NCI-H1694 (cell line): ENCODE measurements around the gene KCNJ13.

Experiments
- DNase-seq: peaks from one replicate; lab custom pipeline; 2025; lab: John Stamatoyannopoulos, UW

The KCNJ13 gene

DNA sequence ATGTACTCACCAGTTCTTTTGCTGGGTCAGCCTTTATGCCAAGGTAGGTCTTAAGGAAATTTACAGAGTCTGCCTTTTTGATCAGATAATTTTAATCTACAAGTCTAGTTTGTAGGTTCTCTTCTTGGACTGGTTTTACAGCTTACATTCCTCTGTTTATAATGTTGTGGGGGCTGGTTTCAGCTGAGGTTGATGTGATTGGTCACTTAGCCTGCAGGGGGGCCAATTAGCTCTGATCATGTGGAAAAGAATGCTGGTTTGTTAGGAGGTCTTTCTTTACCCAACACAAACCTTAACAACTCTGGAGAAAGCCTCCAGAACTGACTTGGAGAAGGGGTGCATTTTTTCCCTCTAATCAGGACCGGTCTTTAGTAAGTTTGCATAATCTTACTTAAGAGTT is at the start of gene KCNJ13:
Gene KCNJ13, minus strand, starts transcription at position 131 of the 400 bp plus-strand sequence. CDS start 5,203 bp downstream, outside the sequence.
- no peak for DNase-seq

DNA sequence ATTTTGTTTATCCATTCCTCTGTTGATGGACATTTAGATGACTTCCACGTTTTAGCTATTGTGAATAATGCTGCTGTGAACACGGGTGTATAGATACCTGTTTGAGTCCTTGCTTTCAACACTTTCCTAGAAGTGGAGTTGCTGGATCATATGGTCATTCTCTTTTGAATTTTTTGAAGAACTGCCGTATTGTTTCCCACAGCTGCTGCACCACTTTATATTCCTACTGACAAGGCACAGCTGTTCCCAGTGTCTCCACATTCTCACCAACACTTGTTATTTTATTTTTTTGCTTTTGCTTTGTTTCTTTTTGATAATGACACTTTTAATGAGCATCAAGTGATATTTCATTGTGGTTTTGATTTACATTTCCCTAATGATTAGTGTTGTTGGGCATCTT is 41.4 kb upstream of the KCNJ13 start:
- DNase-seq: no peak

DNA sequence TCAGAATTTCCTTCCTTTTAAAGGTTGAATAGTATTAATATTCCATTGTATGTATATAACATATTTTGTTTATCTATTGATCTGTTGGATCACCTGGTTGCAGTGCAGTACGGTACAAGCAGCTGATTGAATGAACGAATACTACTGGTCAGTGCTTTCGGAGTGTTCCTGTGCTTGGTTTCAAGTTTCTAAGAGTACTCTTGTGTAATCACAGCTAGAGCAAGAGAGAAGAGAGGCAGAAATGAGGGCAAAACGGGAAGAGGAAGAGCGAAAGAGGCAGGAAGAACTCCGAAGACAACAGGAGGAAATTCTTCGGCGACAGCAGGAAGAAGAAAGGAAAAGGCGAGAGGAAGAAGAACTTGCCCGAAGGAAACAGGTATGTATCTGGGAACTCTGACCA is 40.3 kb upstream of the KCNJ13 start:
- DNase-seq: no peak

DNA sequence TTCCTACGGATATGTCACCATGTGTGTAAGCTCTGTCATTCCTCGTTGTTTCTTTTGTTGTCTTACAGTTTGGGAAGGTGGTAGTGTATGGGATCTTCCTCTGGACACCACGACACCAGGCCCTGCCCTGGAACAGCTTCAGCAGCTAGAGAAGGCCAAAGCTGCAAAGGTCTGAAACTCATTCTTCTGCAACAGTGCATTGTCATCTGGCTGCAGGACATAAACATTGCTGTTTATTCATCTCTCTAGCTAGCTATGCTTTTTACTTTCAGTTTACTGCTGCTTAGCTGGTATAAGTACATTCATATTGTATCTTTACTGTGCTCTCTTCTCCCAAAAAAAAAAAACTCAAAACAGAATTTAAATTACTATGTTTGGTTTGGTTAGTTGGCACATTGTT is 39.2 kb upstream of the KCNJ13 start:
- no peak for DNase-seq

DNA sequence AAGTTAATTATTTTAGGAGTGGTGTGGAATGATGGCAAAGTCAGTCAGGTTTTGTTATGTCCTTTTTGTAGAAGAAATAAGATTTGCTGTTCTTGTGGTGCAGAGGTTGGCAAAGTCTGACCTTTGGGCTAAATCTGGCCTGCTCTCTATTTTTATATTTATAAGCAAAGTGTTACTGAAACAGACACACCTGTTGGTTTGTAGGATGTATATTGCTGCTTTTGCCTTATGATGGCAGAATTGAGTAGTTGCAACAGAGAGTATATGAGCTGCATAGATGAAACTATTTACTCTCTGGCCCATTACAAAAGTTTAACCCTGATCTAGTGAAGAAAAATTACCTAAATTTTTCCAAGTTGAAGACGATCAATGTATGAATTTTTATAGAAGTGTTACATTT is 34.1 kb upstream of the KCNJ13 start:
- no peak for DNase-seq

DNA sequence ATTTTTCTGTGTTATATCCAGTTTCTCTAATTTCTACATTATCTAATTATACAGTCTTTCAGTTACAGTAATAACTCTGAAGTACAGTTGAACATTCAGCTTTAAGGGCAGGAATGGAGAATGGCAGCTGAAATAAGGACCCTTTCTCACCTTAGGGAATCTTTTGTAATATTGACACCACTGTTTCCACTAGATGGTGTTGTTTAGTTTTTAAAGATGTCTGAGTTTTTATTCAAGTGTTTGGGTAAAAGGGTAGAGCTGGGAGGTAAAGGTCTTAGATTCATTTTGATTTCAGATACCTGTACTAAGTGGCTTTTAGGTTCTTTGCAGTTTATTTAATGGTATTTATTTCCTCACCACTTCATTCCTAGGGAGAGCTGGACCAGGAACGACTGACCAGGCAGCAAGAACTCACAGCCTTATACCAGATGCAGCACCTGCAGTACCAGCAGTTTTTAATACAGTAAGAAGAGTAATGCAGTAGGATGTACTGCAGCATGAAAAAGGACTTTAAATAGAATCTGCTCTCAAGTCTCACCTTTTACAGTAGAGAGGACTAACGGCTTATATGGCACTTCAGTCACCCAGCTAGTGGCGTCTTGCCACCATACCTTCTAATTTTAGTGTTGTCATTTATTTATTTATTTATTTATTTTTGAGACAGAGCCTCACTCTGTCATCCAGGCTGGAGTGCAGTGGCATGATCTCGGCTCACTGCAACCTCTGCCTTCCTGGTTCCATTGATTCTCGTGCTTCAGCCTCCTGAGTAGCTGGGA is 33.2 kb upstream of the KCNJ13 start:
- no peak for DNase-seq

DNA sequence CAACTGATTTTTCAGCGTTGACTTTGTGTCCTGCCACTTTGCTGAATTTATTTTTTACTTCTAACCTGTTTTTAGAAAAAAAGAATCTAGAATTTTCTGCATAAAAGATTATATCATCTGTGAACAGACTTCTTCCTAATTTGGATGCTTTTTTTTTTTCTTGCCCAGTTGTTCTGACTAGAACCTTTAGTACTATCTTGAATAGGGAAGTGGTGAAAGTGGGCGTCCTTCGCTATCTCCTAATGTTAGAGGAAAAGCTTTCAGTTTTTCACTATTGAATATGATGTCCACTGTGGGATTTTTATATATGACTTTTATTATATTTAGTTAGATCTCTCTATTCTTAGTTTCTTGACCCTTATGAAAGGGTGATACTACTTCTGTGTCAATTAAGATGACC is 25.7 kb upstream of the KCNJ13 start:
- DNase-seq: no peak

DNA sequence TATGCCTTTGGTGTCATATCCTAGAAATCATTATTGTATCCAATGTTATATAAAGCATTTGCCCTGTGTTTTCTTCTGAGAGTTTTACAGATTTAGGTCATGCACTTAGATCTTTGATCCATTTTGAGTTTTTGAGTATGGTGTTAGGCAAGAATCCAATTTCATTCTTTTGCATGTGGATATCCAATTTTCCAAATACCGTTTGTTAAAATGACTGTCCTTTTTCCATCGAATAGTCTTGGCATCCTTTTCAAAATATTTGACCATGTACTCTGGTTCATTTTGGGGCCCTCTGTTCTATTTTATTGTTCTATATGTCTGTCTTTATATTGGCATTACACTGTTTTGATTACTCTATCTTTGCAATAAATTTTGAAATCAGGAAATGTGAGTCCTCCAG is 23.8 kb upstream of the KCNJ13 start:
- DNase-seq: no peak

DNA sequence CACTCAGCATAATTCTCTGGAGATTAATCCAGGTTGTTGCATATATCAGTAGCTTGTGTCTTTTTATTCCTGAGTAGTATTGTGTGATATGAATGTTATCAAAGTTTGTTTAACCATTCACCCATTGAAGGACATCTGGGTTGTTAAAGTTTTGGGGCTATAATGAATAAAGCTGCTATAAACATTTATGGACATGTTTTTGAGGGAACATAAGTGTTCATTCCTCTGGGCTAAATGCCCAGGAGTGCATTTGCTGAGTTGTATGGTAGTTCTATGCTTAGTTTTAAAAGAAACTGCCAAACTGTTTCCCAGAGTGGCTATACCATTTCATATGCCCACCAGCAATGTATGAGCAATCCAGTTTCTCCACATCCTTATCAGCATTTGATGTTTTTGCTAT is 21.8 kb upstream of the KCNJ13 start:
- no peak for DNase-seq

DNA sequence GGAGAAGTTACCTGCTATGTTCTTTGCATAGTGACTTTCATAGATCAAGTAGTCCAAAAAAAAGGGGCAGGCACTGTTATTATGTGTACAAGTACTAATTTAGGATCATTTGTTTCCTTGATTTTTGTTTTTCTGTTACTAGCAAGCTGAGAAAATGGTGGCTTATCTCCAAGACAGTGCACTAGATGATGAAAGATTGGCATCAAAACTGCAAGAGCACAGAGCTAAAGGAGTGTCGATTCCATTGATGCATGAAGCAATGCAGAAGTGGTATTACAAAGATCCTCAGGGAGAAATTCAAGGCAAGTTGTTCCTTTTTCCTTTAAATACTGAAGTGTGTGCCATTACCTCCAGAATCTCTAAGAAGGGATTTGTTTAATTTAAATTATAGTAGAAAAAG is 19.6 kb upstream of the KCNJ13 start:
- no peak for DNase-seq

DNA sequence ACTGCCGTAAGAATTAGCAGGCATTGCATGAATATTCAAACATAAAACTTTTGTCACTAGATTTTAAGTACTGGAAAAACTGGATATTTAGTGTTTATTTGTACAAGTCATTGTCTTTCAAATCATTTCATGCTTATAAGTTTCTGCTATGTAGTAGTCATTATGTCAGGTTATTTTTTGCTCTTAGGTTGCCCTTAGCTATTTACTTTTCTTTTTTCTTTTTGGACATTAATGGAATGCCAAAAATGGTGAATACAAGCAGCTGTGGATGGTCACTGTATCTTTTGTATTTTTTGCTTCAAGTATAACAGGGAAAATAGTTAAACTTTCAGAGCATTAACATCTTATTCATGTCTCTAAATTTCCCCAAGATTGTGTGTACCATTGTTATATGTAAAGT is 18.6 kb upstream of the KCNJ13 start:
- DNase-seq: no peak

DNA sequence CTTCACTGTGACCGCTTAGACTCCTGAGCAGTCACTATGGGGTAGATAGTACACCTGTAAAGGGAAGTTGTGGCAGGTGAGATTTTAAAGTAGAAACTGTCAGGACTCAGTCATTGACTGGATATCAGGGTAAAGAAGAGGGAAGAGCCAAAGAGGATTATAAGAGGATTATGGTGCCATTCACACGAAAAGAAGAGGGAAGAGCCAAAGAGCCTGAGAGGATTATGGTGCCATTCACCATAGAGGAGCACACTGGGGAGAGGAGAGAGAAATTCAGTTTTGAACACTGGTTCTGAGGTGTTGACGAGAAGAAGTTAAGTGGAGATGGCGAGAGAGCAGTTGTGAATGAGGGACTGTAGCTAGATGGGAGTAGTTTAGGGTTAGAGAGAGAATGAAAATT is 16.9 kb upstream of the KCNJ13 start:
- DNase-seq: no peak

DNA sequence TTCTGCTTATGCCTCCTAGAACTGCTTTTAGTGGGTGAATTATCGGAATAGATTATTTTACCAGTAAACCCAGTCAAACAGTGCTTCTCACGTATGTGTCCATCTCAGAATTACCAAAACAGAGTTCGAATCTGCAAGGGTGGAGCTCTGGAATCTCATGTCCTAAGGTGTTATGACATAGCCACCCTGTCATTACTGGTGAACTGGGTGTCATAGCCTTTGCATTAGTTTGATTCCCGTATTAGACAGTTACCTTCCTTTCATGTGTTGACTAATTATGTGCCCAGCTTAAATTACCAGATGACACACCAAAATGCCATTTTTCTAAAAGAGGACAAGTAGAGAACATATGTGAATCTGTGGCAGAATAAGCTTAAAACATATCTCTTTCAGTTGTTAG is 15.2 kb upstream of the KCNJ13 start:
- DNase-seq: no peak

DNA sequence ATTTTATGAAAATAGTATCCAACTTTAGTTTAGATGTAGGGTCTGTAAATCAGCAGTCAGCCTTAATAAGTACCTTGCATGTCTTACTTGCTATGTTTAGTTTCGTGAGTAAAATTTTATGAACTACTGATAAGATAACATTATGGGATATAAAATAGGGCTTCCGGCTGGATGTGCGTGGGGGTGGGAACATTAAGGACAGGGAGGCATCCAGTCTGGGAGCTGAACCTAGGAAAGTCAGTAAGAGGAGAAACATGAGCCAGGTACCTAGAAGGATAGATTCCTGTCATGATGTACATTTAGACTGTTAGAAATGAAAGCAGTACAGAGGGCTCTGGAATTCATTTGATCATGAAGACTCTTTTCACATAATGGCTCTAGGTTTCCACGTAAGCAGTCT is 12.7 kb upstream of the KCNJ13 start:
- DNase-seq: no peak

DNA sequence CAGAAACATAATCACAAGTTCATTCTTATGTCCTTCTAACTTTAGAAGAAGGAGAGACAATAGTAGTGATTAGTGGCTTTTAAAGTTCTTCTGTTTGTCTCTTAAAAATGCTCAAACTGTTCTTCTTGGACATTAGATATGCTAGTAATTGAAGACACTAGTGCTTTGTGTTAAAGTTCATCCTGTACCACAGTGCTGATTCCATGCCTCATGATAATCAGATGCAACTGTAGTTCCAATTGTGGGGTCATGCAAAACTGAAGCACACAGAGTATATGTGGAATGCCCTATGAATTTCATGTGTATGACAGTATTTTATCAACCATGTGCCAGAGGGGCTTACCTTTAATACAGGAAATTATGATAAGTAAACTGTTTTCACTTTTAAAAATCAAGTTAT is 11.4 kb upstream of the KCNJ13 start:
- no peak for DNase-seq

DNA sequence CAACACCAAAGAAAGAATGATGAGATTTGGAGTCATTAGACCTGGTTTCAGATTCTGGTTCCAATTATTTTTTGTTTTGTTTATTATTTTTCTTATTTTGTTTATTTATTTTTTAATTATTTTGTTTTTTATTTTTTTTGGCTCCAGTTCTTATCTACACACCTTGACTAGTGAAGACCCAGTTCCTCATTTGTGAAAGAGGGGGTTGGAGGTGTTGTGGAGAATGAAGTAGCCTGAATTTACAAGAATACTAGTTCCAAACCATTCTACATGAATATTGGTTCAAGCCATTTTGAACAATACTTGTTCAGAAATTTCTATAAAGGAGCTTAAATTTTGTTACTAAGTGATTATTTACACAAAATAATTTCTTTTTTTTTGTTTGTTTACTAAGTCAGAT is 6.9 kb upstream of the KCNJ13 start:
- no peak for DNase-seq

DNA sequence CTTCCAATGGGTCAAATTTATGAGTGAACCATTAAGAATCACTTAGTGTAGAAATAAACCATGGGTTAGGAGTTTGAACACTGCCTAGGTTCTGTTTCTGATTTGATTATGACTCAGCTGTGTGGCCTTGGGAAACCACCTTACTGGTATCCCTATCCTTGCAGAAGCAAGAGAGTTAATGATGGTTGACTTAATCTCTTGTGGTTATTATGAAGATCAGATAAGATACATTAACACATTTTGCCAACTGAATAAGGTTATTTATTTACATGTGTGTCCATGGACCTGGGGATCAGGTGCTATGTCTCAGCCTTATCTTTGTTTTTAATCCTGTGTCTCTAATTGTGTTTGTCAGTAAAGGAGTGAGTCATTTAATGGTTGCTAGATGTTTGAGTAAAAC is 5.4 kb upstream of the KCNJ13 start:
- DNase-seq: no peak

DNA sequence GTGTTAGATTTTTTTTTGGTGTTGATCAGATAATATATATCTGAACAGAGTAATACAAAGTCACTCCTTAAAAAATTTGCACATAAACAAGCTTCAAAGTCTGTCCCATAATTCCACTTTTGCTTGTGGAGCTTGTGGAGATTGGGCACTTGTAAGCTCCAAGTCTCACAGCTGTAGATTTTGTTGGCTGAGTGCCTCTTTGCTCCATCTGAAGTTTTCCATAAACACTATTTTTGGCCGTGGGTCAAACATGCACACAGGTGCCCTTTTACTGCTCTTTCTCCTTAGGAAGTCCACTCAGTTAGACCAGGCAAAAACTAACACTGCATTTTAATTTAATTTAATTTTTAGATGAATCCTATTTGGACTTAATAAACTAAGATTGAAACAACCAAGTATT is 3.6 kb upstream of the KCNJ13 start:
- DNase-seq: no peak

DNA sequence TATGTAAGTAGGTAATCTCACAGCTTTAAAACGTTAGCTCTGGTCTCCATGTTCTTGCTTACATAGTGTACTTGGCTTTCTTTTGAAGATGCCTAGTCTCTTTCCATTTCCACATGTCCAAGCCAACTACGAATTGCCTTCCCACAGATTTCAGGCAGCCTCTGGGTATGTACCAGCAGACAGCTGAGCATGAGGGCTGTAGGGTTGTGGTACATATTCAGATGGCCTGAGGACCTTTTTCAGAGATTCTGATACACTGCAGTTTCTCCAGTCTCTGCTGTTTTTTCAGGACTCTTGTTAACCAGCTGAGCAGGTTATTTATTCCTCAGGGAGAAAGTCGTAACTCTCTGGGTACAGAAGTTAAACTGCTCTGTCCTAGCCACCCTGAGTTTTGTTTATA is 3.1 kb upstream of the KCNJ13 start:
- DNase-seq: no peak

DNA sequence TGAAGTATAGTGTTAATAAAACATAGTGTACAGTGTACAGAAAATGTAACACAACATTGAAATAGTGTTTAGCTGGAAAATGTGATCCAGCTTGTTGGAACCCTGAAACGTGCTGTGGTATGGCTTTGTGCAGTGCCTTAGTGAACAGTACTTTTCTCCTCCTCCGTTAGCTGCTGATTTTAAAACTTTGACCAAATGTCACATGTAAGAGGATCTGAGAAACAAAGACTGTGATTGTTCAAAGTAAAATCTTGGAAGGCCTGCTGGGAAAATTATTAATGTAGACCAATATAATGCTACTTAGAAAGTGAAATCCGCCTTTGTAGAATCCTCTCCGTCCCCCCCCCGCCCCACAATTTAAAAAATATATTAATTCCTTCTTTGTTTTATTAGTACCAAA is 911 bp upstream of the KCNJ13 start:
- no peak for DNase-seq

DNA sequence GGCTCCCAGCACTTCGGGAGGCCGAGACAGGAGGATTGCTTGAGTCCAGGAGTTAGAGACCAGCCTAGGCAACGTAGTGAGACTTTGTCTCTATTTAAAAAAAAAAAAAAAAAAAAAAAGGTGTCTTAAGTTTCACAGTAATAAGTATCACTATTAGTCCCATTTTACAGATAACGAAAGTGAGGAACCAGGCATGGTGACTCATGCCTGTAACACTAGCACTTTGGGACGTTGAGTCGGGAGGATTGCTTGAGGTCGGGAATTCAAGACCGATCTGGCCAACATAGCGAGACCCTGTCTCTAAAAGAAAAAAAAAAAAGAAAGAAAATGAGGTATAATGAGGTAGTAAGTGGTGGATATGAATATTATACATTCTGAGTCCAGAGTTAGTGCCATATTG is 2.5 kb downstream of the KCNJ13 start:
- no peak for DNase-seq

DNA sequence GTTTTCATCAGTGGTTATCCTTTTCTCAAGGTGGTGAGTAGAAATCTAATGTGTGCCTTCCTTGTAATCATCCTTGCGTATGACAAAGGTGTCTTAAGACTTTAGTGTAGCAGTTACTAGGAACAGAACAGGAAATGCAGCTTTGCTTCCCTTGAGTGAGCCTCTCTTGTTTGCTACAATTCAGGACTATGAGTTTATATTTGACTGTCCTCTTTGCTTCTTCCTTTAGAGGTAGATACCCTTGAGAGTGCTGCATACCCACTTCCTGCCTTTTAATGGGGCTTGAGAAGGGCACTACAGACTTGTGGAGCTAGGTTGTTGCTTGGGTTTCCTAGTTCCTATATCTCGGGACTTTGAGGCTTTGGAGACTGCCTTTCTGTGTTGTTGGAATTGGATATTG is 3.8 kb downstream of the KCNJ13 start:
- DNase-seq: no peak

DNA sequence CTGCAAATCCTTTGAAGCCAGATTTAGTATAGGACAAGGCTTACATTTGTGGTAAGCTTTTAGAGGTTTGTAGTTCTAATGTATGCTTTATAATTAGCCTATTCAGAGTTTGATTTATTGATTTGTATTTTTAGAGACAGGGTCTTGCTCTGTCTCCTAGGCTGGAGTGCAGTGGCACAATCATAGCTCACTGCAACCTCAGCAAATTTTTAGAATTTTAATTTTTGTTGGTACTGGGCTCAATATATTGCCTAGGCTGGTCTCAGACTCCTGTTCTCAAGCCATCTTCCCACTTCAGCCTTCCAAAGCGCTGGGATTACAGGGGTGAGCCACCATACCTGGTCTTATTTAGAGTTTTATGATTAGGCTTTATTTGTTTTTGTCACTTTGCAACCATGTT is 4.5 kb downstream of the KCNJ13 start:
- no peak for DNase-seq

DNA sequence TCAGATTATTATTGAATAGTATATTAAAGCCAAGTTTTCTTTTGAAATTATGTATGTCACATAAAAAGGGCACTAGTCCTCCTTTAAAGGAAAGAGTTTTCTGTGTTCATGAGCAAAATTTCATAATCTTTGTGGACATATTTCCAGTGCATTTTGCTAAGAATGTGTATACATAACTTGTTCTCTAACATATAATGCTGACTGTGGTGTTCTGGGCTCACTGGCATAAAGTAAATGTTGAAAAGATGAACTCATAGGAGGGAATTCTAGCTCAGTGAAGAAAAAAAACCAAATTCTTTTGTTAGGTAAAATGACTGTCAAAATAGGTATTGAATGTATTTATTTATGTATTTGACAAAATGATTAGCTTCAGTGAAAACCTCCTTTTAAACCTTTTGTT is 6.2 kb downstream of the KCNJ13 start:
- DNase-seq: no peak

DNA sequence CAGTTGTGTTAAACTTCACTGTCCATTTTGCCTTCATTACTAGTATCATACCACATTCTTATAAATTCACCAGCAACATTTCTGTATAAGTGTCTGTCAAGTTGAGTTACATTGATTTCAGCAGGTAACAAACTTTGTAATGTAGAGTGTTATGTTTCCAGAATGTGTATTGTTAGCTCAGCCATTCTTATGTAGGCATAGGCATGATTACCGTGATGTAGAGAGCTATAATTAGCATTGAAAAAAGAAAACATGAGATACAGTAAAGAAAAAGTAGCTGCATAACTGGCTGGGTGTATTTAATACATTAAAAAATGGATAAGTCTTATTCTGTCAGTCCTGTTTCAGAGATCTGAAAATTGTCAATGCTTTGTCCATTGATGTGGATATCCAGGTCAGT is 8.5 kb downstream of the KCNJ13 start:
- DNase-seq: no peak
